Measurements from ENCODE around the gene ZDHHC24. TPM values are rescaled to one million over a fixed set of nuclear protein-coding genes. Genes with fewer than 3 reads are reported as not detected.
"Not testable (repeated sequence)": the region's sequence is repeated elsewhere in the genome, so short reads cannot be mapped to it uniquely, and the experiment has no call there.

Gene ZDHHC24
- total RNA-seq, 4 donors from 2014 or later: 5.9 to 12.1 (median 10.4) TPM

DNA sequence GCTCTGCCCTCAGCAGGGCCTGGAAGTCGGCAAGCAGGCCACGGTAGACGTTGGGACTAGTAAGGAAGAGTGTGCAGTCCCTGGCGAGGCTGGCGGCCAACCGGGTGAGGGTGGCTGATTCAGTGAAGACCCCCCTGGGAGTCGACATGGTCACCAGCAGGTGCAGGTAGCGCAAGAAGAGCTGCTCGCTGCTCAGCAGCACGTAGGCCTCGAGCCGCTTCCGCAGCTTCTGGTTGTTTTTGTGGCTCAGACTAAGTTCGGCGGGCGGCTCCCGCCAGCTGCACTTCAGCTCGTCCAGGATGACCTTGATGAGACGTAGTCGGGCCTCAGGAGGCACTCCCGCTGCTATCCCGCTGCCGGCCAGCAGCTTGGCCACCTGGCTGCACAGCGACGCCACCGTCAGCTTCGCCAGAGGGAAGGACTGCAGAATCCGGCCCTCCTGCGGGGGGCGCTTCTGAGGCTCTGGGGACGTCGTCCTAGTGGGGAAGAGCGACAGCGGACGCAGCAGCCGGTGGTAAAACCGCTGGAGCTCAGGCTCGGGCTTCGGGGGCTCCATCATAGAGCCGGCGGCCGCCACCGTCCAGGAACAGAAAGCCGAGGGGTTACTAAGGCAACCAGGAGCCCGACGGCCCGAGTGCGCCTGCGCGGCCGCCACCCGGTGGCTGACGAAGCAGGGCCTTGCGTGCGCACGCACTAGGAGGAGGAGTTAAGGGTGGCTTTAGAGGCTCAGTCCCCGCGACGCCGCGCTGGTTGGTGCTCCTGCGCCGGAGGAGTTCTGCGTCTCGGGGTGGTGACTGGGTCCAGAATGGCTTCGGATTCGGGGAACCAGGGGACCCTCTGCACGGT lies 46.8 kb upstream of the ZDHHC24 start, which contains the start of the genes CCDC87 and CCS:
Gene CCDC87, minus strand, starts transcription at position 607 of the 846 bp plus-strand sequence. Its CDS starts 48 bp downstream, at position 559.
Gene CCS, plus strand, starts transcription at position 729 of the 846 bp plus-strand sequence. Its CDS starts 77 bp downstream, at position 806.
- no peaks in the 10 kb centered on the region for H3K9me3 ChIP-seq
- peak; percentile 98 for ATAC-seq
- H3K36me3 ChIP-seq: no peaks in the 10 kb centered on the region
- H3K4me3 ChIP-seq: peak within 1 kb of the TSS; percentile 61 to 72
- TF ChIP-seq POLR2A (IDR thresholded peaks at IDR 0.05) (peak; percentile 84 to 89), EP300 (IDR thresholded peaks at IDR 0.05) (no peak), POLR2AphosphoS5 (IDR thresholded peaks at IDR 0.05) (peak; percentile 91)
- TF ChIP-seq, protein P1, sequence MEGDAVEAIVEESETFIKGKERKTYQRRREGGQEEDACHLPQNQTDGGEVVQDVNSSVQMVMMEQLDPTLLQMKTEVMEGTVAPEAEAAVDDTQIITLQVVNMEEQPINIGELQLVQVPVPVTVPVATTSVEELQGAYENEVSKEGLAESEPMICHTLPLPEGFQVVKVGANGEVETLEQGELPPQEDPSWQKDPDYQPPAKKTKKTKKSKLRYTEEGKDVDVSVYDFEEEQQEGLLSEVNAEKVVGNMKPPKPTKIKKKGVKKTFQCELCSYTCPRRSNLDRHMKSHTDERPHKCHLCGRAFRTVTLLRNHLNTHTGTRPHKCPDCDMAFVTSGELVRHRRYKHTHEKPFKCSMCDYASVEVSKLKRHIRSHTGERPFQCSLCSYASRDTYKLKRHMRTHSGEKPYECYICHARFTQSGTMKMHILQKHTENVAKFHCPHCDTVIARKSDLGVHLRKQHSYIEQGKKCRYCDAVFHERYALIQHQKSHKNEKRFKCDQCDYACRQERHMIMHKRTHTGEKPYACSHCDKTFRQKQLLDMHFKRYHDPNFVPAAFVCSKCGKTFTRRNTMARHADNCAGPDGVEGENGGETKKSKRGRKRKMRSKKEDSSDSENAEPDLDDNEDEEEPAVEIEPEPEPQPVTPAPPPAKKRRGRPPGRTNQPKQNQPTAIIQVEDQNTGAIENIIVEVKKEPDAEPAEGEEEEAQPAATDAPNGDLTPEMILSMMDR (IDR thresholded peaks at IDR 0.05): peak in 3 of 4 experiments; percentile 80 to 84 (median 80)
- peak within 1 kb of the TSS; percentile 65 to 88 (median 87) for H3K27ac ChIP-seq
- peaks cover 0 to 45% (median 32%) of the 10 kb centered on the region in 3 donors for H3K4me1 ChIP-seq
- no peaks in the 10 kb centered on the region for H3K27me3 ChIP-seq
- 0% methylated on average over 6 of the region's 68 CpGs; no CpG with 5 or more reads in 1 of the 2 donors for WGBS, 2 donors (ENCODE audit: low coverage in 1 of 2)

DNA sequence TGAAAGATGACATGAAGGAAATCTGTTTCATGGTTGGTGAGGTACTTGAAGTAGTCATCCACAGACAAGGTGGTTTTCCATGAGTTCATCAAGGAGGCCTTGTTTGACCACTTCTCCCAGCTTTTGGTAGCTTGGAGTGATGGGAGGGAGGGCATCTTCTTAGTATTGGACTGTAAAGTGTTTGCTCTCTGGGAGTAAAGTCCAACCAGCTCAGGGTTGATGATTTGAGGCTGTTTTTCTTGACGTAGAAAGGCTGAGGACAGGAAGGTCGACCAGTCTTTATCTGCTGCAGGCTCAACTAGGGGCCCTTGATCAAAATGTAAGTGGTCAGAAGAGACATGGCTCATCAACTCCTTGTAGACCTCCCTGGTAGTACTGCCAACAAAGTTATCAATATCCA lies 45.3 kb upstream of the ZDHHC24 start:
- Histone ChIP-seq H3K36me3 (no peaks in the 10 kb centered on the region), H3K27ac (no peak overlapping the region), H3K4me1 (peaks cover 0 to 39% (median 32%) of the 10 kb centered on the region in 3 donors), H3K9me3 (no peaks in the 10 kb centered on the region), H3K27me3 (no peaks in the 10 kb centered on the region), H3K4me3 (no peak overlapping the region)
- no peak for ATAC-seq
- 100% methylated on average over 1 of the region's 2 CpGs; no CpG with 5 or more reads in 1 of the 2 donors for WGBS, 2 donors (ENCODE audit: low coverage in 1 of 2)
- TF ChIP-seq, protein P1 (IDR thresholded peaks at IDR 0.05): no peak
- TF ChIP-seq EP300 (IDR thresholded peaks at IDR 0.05) (no peak), POLR2A (IDR thresholded peaks at IDR 0.05) (no peak), POLR2AphosphoS5 (IDR thresholded peaks at IDR 0.05) (no peak)

DNA sequence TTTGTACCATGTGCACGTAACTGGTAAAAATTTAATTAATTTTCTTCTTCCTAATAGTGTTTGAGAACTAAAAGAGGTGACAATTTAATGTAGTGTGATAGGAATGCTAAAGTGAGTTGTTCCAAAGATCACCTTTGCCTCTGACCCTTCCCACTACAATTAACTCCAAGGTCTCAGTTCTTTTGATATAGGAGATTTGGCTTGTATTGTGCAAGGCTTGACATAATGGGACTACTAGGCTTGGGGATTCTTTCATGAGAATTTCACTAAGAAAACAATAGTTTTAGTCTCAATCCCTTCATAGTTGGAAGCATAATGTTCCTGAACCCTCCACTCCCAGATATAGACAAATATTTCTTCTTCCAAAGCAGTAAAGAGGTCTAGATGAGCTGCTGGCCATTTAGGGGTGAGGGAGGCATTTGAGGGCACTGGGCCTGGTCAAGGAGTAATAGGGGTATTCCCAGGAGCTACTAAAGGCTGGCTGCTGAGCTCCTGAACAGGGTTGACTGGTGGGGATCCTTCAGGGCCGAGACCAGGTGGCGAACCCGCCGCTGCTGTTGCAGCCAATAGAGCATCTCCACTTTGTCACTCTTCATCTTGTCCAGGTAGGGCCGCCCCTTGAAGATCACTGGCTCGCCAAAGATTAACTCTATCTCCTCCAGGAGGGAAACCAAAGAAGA lies 44.3 kb upstream of the ZDHHC24 start:
- no peak for TF ChIP-seq POLR2A (IDR thresholded peaks at IDR 0.05)
- TF ChIP-seq, protein P1 (IDR thresholded peaks at IDR 0.05): no peak
- TF ChIP-seq POLR2AphosphoS5 (IDR thresholded peaks at IDR 0.05): no peak
- ATAC-seq: no peak
- 96 to 100% methylated on average over 3 to 7 of the region's 7 CpGs for WGBS, 2 donors (ENCODE audit: low coverage in 1 of 2)
- H3K27ac ChIP-seq: no peak overlapping the region
- no peaks in the 10 kb centered on the region for H3K36me3 ChIP-seq
- H3K27me3 ChIP-seq: no peaks in the 10 kb centered on the region
- no peak overlapping the region for H3K4me3 ChIP-seq
- no peaks in the 10 kb centered on the region for H3K9me3 ChIP-seq
- peaks cover 0 to 29% (median 22%) of the 10 kb centered on the region in 3 donors for H3K4me1 ChIP-seq

DNA sequence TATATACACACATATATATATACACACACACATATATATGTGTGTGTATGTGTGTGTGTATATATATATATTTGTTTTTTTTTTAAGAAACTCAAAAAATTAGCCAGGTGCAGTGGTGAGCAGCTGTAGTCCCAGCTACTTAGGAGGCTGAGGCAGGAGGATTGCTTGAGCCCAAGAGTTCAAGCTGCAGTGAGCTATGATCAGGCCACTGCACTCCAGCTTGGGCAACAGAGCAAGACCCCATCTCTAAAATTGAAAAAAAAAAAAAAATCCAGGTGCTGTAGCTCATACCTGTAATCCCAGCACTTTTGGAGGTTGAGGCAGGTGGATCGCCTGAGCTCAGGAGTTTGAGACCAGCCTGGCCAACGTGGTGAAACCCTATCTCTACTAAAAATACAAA lies 43.5 kb upstream of the ZDHHC24 start:
- H3K4me1 ChIP-seq: peaks cover 0 to 20% (median 14%) of the 10 kb centered on the region in 3 donors
- not testable (repeated sequence) for H3K27me3 ChIP-seq, H3K4me3 ChIP-seq, H3K27ac ChIP-seq, H3K36me3 ChIP-seq, ATAC-seq, H3K9me3 ChIP-seq
- WGBS, 2 donors (ENCODE audit: low coverage in 1 of 2): 65 to 67% methylated on average over 2 of the region's 2 CpGs

DNA sequence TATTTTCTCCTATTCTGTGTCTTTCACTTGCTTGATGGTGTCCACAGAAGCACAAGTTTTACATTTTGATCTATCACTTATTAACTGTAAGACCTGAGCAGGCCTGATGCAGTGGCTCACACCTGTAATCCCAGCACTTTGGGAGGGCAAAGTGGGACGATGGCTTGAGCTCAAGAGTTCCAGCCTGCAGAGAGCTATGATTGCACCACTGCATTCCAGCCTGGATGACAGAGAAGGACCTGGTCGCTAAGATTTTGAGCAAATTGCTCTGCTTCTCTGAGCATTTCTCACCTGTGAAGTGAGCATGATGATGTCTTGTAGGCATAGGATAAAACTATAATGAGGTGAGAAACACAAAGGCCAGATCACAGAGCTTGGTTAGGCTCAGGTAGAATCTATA lies 40.3 kb upstream of the ZDHHC24 start:
- Histone ChIP-seq H3K4me3 (no peak overlapping the region), H3K9me3 (peaks cover 0 to 11% (median 0%) of the 10 kb centered on the region in 3 donors), H3K27ac (no peak overlapping the region), H3K36me3 (no peaks in the 10 kb centered on the region), H3K27me3 (no peaks in the 10 kb centered on the region), H3K4me1 (no peaks in the 10 kb centered on the region)
- no peak for ATAC-seq
- WGBS, 2 donors (ENCODE audit: low coverage in 1 of 2): 33 to 67% methylated on average over 1 of the region's 2 CpGs
- TF ChIP-seq EP300 (IDR thresholded peaks at IDR 0.05): no peak
- no peak for TF ChIP-seq POLR2AphosphoS5 (IDR thresholded peaks at IDR 0.05)
- no peak for TF ChIP-seq POLR2A (IDR thresholded peaks at IDR 0.05)
- TF ChIP-seq, protein P1 (IDR thresholded peaks at IDR 0.05): no peak

DNA sequence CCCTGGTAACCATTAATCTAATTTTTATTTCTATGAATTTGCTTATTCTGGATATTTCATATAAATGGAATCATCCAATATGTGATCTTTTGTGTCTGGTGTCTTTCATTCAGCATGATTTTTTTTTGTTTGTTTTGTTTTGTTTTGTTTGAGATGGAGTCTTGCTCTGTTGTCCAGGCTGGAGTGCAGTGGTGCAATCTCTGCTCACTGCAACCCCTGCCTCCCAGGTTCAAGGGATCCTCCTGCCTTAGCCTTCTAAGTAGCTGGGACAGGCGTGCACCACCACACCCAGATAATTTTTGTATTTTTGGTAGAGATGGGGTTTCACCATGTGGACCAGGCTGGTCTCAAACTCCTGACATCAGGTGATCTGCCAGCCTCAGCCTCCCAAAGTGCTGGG lies 39.6 kb upstream of the ZDHHC24 start:
- peaks cover 0 to 11% (median 0%) of the 10 kb centered on the region in 3 donors for H3K9me3 ChIP-seq
- H3K27ac ChIP-seq, H3K4me3 ChIP-seq, ATAC-seq, H3K4me1 ChIP-seq, H3K36me3 ChIP-seq, H3K27me3 ChIP-seq: not testable (repeated sequence)
- 83% methylated on average over 1 of the region's 1 CpG; no CpG with 5 or more reads in 1 of the 2 donors for WGBS, 2 donors (ENCODE audit: low coverage in 1 of 2)

DNA sequence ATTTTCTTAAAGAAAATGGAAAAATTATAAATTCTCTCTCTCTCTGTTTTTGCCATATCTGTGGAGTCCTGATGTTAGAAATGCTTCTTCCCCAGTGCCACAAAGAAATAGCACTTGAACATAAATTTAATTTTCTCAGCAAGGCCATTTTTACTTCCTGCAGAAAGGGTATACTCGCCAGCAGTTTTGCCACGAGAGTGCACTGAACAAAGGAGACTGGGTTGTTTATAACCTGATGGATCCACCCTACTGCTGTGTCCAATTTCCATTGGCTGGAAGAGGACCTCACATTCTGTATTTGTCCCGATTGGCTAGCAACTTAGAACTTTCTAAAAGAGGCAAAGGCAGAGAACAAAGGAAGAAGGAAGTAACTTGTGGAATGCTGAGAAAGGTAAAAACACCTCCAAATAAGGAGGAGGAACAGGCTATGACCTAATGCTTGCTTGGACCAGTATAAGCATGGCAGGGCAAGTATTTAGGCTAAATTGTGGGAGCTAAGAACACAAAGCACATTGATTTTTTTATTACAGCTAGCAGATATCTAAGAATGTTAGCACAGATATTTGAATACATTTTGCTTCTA lies 36.8 kb upstream of the ZDHHC24 start:
- ATAC-seq, H3K4me3 ChIP-seq, H3K27ac ChIP-seq, H3K27me3 ChIP-seq, H3K4me1 ChIP-seq, H3K36me3 ChIP-seq: not testable (repeated sequence)
- H3K9me3 ChIP-seq: peaks cover 0 to 11% (median 0%) of the 10 kb centered on the region in 3 donors
- WGBS, 2 donors (ENCODE audit: low coverage in 1 of 2): 83 to 94% methylated on average over 2 to 3 of the region's 3 CpGs

Measured in gastroesophageal sphincter (tissue), 4 donors.